ENCODE data around the gene AACS.
"Not testable (repeated sequence)": the region's sequence is repeated elsewhere in the genome, so short reads cannot be mapped to it uniquely, and the experiment has no call there.

AACS gene

DNA sequence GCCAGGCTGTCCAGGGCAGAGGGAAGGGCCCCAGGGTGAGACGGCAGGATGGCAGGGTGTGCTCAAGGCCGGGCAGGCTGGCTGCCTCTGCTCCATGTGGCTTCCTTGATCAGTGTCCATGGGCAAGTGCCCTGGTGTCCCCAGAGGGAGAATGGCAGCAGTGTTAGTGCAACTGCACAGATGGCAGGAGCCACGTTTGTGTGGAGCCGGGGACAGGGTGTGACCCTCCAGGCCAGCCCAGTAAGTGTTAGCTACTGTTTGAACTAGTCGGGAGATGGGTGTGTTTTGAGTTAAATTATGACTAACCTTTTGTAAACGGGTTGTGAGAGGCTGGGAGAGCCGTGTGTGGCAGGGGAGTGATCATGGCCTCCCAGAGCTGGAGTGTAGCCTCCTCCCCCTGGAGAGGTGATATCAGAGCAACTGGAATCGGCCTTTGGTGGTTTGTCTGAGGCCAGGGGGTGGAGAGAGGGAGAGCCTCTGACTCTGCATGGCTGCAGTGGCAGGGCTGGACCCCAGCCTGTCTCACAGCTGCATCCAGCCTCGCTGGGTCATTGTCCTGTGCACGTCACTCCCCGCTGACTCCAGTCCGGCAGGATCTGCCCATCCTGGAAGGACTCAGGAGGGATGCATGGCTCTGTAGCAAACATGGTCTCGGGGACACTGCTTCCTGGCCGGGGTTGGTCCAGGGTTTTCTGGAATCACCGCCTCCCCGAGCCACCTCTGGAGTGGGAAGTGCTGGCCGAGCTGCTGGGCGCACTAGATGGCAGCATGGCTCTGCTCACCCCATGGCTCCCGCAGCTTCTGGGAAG lies 27.8 kb downstream of the AACS start:
- DNase-seq: no peak

DNA sequence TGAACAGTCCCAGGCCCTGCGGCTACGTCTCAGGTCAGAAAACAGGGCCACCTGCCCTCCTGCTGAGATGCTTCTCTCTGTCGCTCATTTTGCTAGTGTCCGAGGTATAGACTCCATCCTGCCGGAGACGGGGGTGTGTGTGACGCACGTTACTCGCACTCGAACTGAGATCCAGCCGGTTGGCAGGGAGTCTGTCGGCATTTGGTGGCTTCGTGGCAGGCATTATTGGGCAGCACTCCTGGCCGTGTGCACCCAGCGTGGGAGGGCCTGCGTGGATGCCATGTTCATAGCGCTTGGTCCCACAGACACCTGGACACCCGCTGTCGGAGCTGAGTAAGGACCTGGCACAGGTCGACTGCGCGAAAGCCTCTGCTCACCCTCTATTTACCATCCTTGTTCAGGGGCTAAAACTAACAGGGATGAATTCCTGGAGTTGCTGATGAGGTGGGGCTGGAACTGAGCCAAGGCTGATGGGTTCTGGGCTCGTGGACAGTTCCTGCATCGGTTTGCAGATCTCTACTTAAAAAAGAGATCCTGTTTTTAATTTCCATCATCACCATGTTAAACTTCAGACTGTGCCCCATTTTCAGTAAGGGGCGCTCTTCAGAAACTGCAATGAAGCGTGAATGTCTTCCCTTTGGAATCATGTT lies 28.6 kb downstream of the AACS start:
- DNase-seq: no peak

DNA sequence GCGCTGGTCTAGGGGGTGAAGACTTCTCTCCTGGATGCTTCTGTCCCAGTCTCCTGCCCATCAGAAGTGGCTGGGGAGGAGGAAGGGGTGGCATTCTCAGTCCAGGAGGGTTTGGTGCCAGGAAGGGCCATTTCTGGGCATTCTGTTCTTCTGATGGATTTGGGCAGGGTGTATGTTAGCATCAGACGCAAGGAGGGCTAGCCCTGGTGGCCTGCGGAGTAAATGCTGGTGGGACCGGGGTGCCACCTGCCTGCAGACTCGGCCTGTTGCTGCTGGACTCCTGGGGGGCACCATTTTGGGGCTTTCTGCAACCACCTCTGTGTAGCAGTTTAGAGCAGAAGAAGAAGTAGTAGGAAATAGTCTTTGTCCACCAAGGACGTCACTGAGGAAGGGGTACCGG lies 31.7 kb downstream of the AACS start:
- no peak for DNase-seq

DNA sequence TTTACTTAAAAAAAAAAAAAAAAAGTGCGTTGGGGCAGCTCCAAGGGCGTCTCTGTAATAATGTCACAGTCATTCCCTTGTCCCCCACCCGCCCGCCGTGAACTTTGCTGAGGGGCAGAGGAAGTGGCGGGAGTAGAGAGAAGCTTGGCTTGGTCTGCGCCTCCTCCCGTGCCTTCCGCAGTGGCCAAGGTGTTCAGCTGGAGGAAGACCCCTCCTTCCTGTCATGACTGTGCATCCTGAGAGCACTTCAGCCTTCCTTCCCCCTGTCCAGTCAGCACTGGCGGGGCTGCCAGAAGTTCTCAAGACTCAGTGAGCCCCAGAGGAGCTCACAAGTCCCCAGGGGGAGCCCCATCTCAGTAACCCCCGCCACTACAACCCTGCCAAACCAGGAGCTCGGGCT lies 32.2 kb downstream of the AACS start:
- no peak for DNase-seq

DNA sequence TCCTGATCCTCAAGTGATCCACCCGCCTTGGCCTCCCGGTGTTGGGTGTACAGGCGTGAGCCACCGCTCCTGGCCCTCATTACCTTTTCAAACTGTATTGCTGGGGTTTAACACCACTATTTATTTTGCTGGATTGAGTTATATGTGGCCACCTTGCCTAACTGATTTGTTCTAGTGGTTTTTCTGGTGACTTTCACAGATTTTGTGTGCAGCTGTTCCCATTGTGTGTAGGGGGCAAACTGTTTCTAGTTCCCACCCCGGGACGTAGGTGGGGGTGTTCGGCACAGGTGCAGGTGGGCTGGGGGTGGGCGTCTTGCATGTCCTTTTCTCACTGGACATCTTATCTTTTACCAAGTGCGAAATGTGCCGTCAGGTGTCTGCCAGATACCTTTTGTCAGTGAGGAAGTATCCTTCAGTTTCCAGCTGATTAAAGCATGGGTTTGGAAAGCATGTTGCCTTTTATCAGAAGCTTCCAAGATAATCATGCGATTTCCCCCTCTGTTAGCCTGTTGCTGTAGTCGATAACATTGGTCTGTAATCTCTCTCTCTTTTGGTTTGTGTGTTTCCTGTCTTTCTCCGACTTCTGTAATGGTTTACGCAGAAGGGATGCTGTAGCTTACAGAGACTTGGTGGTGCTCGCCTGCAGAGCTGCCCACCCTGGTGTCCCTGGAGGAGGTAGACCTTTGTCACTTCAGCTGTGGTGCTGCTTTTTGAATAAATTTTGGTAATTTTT lies 33.6 kb downstream of the AACS start:
- no peak for DNase-seq

DNA sequence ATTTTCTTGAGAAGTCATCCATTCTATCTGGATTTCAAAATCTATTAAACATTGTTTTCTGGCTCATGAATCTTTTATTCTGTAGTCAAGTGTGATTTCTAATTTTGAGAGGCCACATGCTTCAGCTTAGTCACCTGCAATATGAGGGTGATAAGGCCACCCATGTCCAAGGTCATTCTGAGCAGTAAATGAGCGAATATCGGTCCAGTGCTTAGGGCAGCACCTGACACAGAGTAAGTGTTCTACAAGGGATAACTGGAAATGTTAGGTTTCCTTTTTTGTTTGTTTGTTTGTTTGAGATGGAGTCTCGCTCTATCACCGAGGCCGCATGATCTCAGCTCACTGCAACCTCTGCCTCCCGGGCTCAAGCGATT lies 34.2 kb downstream of the AACS start:
- no peak for DNase-seq

DNA sequence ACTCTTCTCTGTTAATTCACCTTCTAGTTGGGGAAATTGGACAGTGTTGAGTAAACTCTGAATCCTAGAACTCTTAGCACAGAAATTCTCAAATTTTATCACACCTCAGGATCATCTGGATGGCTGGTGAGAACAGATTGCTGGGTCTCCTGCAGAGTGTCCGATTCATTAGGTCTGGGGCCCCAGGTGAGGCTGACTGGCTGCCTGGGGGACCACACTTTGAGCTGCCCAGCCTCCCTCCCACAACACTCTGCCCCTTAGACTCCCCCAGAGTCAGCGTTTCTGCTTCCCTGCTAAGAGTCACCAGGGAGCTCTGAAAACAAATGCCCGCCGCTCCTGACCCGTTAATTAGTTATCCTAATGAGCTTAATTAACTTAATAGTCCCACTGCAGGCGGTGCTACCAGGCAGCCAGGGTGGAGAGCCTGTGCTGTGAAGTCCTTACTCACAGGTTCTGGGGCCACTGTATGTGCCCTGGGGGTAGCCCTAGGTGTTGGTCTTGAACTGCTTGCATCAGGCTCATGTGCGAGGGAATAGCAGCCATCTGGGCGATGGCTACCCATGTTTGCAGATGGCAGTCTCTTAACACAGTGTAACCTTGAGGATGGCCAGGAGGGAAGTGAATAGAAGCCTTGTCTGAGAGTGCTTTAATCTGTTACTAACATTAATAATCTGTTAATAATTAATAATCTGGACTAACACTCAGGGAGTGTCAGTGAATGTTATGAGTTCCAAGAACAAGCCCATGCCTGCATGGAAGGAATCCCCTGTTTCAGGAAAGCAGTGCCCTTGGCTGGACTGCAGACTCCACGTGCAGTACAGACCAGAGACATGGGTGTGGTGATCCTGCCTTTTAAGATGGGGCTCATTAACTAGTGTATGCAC lies 35.6 kb downstream of the AACS start:
- no peak for DNase-seq

DNA sequence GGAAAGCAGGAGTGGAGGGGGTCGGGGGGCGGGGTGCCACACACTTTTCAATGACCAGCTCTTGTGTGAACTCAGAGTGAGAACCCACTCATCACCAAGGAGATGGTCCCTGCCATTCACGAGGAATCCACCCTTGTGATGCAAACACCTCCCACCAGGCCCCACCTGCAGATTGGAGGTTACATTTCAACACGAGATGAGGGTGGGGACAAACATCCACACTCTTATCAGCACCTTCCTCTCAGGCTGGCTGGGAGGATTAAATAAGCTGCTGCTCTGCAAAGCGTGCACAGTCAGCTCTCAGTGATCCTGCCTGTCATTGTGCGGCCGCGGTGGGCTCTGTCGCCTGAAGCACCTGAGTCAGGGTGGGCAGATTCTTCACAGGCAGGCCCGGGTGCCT lies 39.7 kb downstream of the AACS start:
- no peak for DNase-seq

DNA sequence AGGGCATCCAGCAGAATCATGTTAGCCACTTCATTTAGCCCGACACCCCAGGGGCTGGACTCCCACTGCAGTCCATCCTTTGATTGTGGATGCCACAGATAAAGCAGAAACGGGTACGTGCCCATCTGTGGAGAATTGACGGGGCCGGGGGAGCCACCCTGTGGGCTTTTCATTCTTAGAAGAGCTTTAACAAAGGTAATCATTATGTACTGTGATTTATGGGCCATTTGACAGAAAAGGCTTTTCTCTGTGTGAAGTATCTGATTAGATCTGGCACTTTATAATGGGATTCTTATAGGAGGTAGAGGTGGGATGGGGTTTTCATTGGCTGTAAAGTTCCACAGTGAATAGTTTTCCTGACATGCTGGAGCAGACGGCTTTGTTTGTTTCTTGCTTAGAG lies 40.4 kb downstream of the AACS start:
- no peak for DNase-seq

DNA sequence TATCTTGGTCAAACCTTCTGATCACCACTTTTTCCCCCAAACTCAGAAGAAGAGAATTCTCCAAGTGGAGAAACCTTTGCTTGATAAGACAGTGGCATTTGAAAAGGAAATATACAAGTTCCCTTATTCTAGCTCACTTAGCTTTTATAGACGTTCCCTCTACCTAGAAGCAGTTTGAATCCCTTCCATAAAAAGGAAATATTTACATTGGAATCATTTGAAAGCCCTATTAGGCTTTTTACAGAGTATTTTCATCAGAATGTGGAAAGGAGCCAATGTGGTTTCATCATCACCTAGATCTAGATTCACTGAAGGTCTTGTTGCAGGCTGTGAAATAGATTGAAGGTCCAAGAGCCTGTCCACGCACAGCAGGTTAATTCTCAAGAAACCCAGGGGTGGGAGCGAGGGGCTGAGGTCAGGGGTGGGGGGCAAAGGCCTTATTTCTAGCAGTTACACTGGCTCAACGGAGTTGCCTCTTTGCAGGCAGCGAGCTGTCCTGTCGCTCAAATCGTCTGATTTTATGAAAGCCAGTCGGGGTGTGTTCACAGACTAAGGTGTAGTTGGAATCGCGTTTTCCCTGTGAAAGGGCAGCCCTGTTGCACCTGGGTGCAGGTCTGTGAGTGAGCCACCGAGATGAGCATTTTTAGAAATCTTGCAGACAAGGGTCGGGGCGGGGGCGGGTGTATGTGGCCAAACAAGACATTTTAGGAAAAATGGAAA lies 45.6 kb downstream of the AACS start:
- DNase-seq: no peak

DNA sequence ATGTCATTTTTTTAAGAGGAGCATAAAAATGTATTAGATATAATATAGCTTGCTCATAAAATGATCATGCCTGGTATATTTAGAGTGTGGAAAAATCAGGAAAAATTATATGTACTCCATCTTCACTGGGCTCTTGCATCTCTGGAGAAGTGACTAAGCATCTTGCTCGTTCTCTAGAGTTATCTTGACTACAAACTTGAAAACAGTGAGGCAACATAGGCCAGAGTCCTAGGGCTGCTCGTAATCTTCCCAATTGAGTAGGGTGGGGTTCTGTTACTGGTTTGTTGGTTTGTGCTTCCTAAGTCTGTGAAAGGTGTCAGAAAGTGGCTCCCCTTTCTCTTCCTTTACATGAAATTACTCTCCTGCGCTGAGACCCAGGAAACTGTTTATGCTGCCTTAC lies 46.2 kb downstream of the AACS start:
- DNase-seq: no peak

DNA sequence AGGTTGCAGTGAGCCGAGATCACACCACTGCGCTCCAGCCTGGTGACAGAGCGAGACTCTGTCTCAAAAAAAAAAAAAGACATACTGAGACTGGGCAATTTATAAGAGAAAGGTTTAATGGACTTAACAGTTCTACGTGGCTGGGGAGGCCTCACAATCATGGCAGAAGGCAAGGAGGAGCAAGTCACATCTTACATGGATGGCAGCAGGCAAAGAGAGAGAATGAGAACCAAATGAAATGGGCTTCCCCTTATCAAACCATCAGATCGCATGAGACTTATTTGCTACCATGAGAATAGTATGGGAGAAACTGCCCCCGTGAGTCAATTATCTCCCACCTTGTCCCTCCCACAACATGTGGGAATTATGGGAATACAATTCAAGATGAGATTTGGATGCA lies 47.4 kb downstream of the AACS start:
- not testable (repeated sequence) for DNase-seq

DNA sequence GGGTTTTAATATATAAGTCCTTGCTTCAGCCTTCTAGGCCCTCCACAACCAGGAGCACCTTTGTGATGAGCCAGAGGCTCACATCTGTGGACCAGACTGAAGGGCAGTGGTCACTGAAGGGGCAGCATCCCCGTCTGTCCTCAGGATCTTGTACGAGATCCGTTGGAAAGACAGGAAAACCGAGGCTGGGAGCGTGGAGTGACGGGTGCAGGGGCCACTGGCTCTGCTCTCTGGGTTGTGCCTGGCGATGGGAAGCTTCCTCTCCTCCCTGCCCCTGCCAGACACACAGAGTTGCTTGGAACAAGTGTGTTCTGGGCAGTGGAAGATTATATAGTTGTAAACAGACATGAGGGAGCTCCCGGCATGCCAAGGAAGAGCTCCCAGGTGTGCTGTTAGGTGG lies 48.0 kb downstream of the AACS start:
- no peak for DNase-seq

DNA sequence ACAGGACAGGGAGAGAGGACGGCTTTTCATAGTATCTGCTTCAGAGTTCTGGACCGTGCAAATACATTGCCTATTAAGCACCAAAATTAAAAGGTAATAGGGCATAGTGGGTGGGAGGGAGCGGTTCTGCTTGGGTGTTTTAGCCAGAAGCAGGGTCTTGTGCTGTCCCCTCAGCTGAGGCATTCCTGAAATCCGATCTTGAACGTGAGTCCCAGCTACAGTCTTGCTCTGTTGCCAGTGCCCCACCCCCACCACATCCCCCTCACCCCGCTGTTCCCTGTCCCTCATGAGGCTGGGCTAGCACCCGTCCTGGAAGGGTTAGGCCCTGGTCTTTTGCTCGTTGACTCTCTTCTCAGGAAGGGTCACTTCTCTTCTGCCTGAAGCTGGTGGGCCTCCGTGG lies 48.6 kb downstream of the AACS start:
- DNase-seq: no peak

DNA sequence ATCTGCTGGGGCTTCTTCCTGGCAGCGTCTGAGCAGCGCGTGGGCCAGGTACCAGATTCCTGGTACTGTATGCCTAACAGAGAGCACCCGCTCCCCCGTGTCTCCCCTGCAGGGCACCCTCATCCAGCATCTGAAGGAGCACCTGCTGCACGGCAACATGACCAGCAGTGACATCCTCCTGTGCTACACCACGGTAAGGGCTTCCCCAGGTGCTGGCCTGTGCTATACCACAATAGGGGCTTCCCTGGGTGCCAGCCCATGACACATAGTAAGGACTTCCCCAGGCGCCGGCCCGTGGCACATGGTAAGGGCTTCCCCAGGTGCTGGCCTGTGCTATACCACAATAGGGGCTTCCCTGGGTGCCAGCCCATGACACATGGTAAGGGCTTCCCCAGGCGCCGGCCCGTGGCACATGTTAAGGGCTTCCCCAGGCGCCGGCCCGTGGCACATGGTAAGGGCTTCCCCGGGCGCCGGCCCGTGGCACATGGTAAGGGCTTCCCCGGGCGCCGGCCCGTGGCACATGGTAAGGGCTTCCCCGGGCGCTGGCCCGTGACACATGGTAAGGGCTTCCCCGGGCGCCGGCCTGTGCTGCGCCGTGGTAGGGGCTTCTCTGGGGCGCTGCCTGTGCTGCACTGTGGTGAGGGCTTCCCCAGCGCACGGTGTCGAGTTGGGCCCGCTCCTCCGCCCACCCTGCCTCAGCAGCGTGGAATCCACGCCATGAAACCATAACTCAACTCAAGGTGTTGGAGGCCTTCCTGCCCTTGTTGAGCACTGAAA lies 49.3 kb downstream of the AACS start:
- DNase-seq: no peak

DNA sequence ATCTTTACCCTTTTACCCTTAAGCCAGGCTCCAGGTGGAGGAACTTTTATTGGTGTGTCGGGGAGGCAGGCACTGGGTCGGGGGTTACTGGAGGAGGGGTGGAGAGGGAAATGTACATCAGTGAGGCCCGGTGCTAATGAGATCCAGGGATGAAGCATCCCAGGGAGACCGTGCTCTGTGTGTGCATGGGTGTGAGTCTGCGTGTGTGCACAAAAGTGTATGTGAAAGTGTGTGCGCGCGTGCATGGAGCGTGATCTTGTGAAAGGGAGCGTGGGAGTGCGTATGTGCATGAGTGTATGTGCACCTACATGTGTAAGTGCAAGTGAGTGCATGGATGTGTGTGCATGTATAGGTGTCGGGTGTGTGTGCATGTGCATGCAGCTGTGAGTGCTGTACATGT lies 55.3 kb downstream of the AACS start:
- DNase-seq: no peak

DNA sequence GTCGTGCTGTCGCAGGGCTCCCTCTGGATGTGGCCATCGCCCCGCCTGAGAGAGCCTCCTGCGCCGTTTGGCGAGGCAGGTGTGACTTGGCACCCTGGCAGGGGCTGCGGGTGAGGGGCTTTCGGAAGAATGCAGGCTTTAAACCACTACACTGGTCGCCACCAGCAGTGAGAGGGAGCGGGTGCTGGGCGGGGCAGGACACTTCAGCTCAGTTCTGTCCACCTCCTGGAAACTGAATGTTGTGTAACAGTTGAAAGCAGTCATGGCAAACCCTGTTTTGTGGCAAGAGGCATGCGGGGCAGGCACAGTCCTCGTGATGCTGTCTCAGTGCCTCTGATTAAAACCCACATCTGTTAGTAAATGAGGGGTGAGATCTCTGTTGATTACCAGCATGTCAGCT lies 55.9 kb downstream of the AACS start:
- DNase-seq: no peak

DNA sequence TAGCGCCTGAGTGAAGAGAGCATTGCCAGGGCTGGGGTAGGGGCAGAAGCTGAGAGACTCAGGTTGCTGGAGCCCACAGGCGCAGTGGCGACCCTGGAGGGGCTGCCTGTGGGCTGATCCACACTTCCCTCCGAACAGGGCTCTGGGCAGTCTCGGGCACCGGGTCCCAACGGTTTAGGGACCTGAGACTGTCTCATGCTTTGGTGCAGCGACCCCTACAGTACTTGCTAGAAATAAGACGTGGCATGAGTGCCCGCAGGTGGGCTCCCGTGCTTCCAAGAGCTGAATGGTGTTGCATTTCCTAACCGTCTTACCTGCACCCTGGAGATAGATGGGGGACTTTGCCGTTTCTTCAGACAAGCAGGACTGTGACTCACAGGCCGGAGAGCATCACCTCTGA lies 57.4 kb downstream of the AACS start:
- DNase-seq: no peak

DNA sequence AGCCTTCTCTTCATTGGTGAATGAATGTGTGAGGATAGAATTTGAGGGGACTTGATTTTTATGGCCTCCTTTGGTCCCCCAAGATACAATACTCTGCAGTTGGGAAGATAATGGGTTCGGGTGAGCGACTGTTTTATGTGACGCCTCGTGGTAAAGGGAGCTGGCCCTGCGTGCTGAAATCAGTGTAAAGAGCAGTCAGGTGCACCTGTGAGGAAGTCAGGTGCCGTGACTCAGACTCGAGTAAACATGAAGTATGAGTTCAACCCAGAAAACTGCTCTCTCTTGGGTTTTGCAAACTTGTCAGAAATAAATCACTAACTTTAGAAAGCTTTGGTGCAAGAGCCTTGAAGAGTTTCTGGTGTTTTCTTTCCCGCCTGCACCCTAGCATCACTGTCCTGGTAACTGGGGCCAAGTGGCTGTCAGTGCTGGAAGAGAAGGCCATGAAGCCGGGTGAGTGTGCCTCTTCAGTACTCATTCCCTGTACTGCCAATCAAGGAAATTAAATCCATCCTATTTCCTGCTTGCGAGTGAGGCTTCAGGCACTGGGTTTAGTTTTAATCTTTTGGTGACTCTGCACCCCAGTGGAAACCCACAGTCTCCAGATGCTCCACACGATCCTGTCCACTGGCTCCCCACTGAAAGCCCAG lies 59.2 kb downstream of the AACS start:
- DNase-seq: no peak

DNA sequence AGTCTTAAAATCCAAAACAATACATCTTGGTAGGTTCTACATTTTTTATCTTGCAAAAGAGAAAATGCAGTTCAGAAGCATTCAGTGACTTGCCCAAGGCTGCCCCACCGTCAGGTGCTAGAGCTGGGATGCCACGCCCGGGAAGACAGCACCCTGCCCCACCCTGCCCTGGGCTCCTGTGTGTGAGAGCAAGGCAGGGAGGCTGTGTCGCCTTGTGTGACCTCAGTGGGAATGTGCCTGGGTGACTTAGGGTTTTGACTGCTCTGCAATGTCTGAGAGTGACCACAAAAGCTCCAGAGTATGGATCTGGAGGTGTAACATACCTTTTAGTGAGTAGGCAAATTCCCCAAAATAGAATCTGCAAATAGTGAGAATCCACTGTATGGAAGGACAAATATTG lies 60.0 kb downstream of the AACS start:
- DNase-seq: no peak

Measured in NCI-H446 (cell line).